Testis (tissue), 2 donors: ENCODE measurements around the gene JMJD7.

Source experiments
- CTCF ChIP-seq, 3 experiments: fragments of 450-650 bp in 2 of 3; fragments of 200-600 bp in 1 of 3; sonication (generic) in 1 of 3; IDR thresholded peaks; one replicate each; pipeline ENCODE4 v1.5.1; 2016 to 2019; ENCODE audit warnings: antibody characterized with exemption in 3 of 3, mild to moderate bottlenecking in 2 of 3, moderate library complexity in 1 of 3
- POLR2A ChIP-seq: fragments of 450-650 bp; IDR thresholded peaks from one replicate; pipeline ENCODE4 v1.6.1; 2017; ENCODE audit warnings: antibody characterized with exemption, mild to moderate bottlenecking, moderate library complexity

- no peak for TF ChIP-seq POLR2A
- TF ChIP-seq CTCF (IDR thresholded peaks at IDR 0.05) = no peak
These were observed 44.6 kb upstream of the JMJD7 start for GRCh38 chr15:41783296-41783695.
